ENCODE results near the gene MYO7A. TPM values are rescaled to one million over a fixed set of nuclear protein-coding genes. Genes with fewer than 3 reads are reported as not detected.

The MYO7A gene
- total and polyA plus RNA-seq, 2 of the 8 experiments (the other 6 are each of a cell fraction or from before 2014, with no cell fraction given) = 1.5 to 1.9 TPM

GRCh38 chr11:77174559-77174958 lies 46.5 kb downstream of the MYO7A start:
- Histone ChIP-seq H2AFZ (ENCODE audit: low read length) (no peak overlapping the region), H3K27me3 (replicated peaks in 1 of 4; ENCODE audit: control insufficient read depth in 3 of 4, extremely low read depth in 1 of 4, insufficient read depth in 3 of 4, low read length in 3 of 4) (peaks cover 0 to 3% (median 0%) of the 10 kb centered on the region in 4 experiments; a peak in 1 of 7 replicates), H3K4me1 (replicated peaks in 1 of 4; ENCODE audit: control insufficient read depth in 3 of 4, insufficient read depth in 4 of 4, low read length in 3 of 4) (peaks cover 22 to 60% (median 34%) of the 10 kb centered on the region in 4 experiments), H4K20me1 (replicated peaks in 1 of 2; ENCODE audit: control insufficient read depth in 1 of 2, insufficient read depth in 2 of 2, low read length in 2 of 2) (no peaks in the 10 kb centered on the region), H3K56ac (replicated peaks; ENCODE audit: insufficient read length, low read depth, low read length) (no peak overlapping the region), H2BK120ac (replicated peaks; ENCODE audit: low read depth, low read length) (no peak overlapping the region), H2BK12ac (ENCODE audit: low read depth, low read length) (peak overlapping the region; percentile 95; the same call in 1 of the 2 replicates), H2BK20ac (ENCODE audit: low read length) (peak overlapping the region; percentile 89; the same call in 1 of the 2 replicates), H4K5ac (ENCODE audit: insufficient read length, low read depth, low read length) (no peak overlapping the region), H4K8ac (ENCODE audit: extremely low read depth, insufficient read depth, low read length) (no peak overlapping the region), H3K9me3 (ENCODE audit: insufficient read depth in 2 of 2, low read depth in 1 of 2, low read length in 1 of 2) (no peaks in the 10 kb centered on the region), H3K23me2 (ENCODE audit: low read depth, low read length) (peaks cover 4% of the 10 kb centered on the region; the same call in 1 of the 2 replicates), H3K23ac (ENCODE audit: insufficient read length) (no peak overlapping the region), H3K4ac (replicated peaks; ENCODE audit: insufficient read length, low read depth, low read length) (peak overlapping the region; percentile 12), H2BK15ac (ENCODE audit: low read length) (0 out of 2 replicates have a peak overlapping the region, but pooled peaks have one; percentile 9), H3K79me2 (ENCODE audit: control insufficient read depth in 1 of 2, insufficient read depth in 2 of 2, low read length in 2 of 2) (no peaks in the 10 kb centered on the region), H3K27ac (ENCODE audit: low read depth, low read length) (no peak overlapping the region), H3K79me1 (ENCODE audit: low read depth, low read length) (no peaks in the 10 kb centered on the region), H3K9ac (replicated peaks in 1 of 4; ENCODE audit: extremely low read depth in 1 of 4, low read depth in 3 of 4, low read length in 3 of 4) (no peak overlapping the region), H2BK5ac (ENCODE audit: low read depth, low read length) (peak overlapping the region; percentile 93), H3K14ac (ENCODE audit: insufficient read length) (no peak overlapping the region), H3K4me3 (ENCODE audit: extremely low read depth in 1 of 4, insufficient read depth in 2 of 4, low read depth in 3 of 4, low read length in 4 of 4) (no peak overlapping the region), H2AK5ac (ENCODE audit: low read depth, low read length) (peak overlapping the region; percentile 43; the same call in 1 of the 2 replicates), H3K4me2 (ENCODE audit: insufficient read depth in 1 of 2, low read depth in 2 of 2, low read length in 2 of 2) (no peak overlapping the region), H3K36me3 (ENCODE audit: control insufficient read depth in 2 of 4, insufficient read depth in 4 of 4, low read length in 3 of 4) (no peaks in the 10 kb centered on the region), H4K91ac (replicated peaks; ENCODE audit: insufficient read length, low read length) (peak overlapping the region; percentile 79), H3K18ac (ENCODE audit: extremely low read depth, low read length) (peak overlapping the region; percentile 10; the same call in 1 of the 2 replicates)
- CTCF ChIA-PET (ENCODE audit: partially characterized antibody) = interaction anchor here (0.7 to 15.1 kb wide), 16 partner anchors 9 to 414 kb away, joined by 3 to 187 read pairs (median 6); partner anchors contain the start of gene MYO7A
- WGBS, 2 experiments (ENCODE audit: extremely low coverage in 1 of 2, insufficient coverage in 1 of 2, insufficient read length in 1 of 2, insufficient replicate concordance in 2 of 2, low coverage in 1 of 2, low lambda C conversion rate in 2 of 2, missing lambda C conversion rate in 1 of 2) = 85% methylated on average over 16 of the region's 16 CpGs; no CpG with 5 or more reads in 1 of the 2 experiments
- DNase-seq (ENCODE audit: low read depth in 1 of 2, low spot score in 2 of 2) = no peak
- POLR2A ChIA-PET (ENCODE audit: partially characterized antibody) = interaction anchor here (0.8 to 3.8 kb wide), 10 partner anchors 10 to 67 kb away, joined by 3 to 14 read pairs (median 4); no protein-coding TSS in a partner anchor
- FAIRE-seq = no peak
- TF ChIP-seq SP2 (IDR thresholded peaks at IDR 0.05; ENCODE audit: low read length) (no peak), SP1 (IDR thresholded peaks at IDR 0.05; ENCODE audit: low read depth, low read length) (no peak), CHD2 (IDR thresholded peaks at IDR 0.05; ENCODE audit: low read length) (no peak), GABPA (IDR thresholded peaks at IDR 0.05; ENCODE audit: borderline replicate concordance, insufficient read depth, low read length) (no peak), SIX5 (IDR thresholded peaks at IDR 0.05; ENCODE audit: low read depth, low read length) (no peak), E2F6 (IDR thresholded peaks at IDR 0.05) (peak; percentile 78), TCF12 (IDR thresholded peaks at IDR 0.05; ENCODE audit: low read depth, low read length) (no peak), CTCF (IDR thresholded peaks at IDR 0.05; ENCODE audit: control extremely low read depth in 1 of 3, insufficient read depth in 1 of 3, low read depth in 1 of 3, low read length in 3 of 3) (no peak), MAX (IDR thresholded peaks at IDR 0.05) (peak; percentile 89)
